Stimulated activated CD8-positive, alpha-beta memory T cell treated with anti-CD3 and anti-CD28 coated beads, Interleukin-15, amount 100 ng/mL, for 48 hours (primary cell): ENCODE measurements around the gene JAKMIP1.
A peak's percentile ranks its signal among the peaks of the same experiment; 100 is the strongest.
"Not testable (repeated sequence)": the region's sequence is repeated elsewhere in the genome, so short reads cannot be mapped to it uniquely, and the experiment has no call there.

Experiments used
- DNase-seq, 2 donors: peaks; one replicate each; pipeline ENCODE4 v3.0.0-alpha.2; 2020; ENCODE audit warnings: low read depth in 2 of 2

Gene JAKMIP1

GRCh38 chr4:6143603-6144181 lies 56.7 kb downstream of the JAKMIP1 start:
- DNase-seq = no peak

GRCh38 chr4:6142935-6143602 lies 57.3 kb downstream of the JAKMIP1 start:
- no peak for DNase-seq

GRCh38 chr4:6142511-6142910 lies 57.8 kb downstream of the JAKMIP1 start:
- no peak for DNase-seq

GRCh38 chr4:6141554-6141953 lies 58.8 kb downstream of the JAKMIP1 start:
- DNase-seq = no peak

GRCh38 chr4:6141021-6141420 lies 59.3 kb downstream of the JAKMIP1 start:
- DNase-seq = not testable (repeated sequence)

GRCh38 chr4:6137747-6138135 lies 62.6 kb downstream of the JAKMIP1 start:
- DNase-seq = no peak

DNA sequence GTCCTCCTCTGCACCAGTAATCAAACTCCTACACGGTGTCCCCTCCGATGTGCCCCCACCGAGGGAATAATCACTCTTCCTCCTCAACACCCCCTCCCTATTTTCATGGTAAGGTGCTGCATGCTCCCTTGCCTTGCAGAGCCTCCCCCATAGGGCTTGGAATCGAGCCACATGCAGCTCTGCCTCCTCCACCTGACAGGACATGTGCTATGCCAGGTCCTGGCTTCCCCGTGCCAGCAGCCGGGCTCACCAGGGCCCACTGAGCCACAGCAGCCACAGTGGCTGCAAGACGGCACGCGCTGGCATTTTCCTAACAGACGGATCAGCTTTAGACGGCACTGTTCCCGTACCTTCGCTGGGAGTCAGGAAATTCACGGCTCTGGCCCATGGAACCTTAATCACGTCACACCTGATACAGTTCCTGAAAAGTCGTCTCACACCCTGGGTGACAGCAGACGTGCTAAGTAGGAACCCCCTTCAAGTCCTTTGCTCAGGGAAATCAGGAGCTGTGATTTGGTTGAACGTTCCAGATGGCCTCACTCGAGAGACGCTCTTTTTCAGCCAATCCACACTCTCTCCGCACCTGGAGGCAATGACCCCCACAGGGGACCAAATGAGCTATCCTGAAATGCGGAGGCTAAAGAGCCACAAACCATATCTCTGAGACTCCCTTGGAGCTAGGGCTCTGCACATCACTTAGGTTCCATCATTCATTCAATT lies 63.2 kb downstream of the JAKMIP1 start:
- no peak for DNase-seq

DNA sequence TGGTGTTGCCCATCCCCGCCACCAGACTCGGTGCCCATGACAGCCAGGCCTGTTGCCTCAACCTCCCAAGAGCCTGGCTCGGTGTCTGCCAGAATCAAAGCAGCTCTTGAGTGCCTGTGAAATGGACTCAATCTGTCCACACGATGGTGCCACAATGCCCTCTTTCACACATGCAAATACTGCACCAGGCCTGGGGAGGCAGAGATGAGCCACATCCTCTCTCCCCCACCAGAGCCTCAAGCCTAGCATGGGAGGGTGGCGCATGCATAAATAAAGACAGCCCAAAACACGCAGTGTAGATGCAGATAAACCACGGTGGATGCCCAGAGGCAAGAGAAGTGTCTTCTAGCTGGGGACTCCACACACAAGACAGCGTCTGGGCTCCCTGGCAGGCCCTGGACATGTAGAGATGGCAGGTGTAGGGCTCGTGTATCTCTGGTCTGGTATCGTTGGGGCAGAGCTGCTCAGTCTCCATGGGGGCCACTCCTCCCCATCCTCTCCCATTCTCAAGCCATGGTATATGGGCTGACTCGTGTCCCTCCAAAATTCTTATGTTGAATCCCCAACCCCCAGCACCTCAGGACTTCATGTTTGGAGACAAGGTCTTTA lies 65.6 kb downstream of the JAKMIP1 start:
- DNase-seq = peak; percentile 9 to 19

DNA sequence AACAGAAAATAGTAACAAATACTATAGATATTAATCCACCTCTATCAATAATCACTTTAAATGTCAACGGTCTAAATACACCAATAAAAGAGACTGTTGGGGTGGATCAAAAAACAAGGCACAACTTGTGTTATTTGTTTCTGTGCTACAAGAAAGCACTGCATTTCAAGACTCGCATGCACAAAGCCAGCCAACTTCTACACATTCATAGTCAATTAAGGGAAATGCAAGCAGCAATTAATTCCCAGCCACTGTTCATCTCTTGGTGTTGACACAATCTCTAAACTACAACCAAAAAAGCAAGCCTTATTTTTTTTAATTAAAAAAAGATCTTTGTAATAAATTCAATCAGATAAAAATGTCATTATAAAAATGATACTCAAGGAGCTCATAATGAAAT lies 67.6 kb downstream of the JAKMIP1 start:
- DNase-seq = no peak

DNA sequence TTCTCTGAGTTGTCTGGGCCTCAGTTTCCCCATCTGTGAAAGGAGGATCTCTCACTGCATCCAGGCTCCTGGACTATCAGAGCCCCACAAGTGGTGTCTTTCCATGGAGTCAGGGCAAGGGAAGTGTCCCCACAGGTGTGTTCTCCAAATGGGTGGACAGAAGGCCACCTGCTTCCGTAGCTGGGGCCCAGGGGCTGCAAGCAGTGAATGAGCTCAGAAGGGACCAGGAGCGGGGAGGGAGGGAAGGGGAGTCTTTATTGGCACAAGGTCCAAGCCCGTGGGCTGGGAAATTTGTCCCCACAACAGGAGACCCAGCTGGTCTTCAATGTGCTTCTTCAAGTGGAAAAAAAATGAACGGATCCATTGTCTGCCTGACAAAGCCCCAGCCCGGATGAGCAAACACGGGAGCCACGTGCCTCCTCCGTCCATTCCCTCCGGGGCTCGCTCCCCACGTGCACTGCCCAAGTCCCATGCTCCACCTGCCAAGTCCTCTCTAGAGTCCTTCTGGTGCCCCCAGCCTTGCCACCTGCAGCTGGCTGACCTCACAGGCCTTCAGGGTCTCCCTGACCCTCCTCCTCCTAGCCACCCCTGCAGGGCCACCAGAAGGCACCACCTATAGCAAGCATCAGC lies 72.0 kb downstream of the JAKMIP1 start:
- DNase-seq = no peak

GRCh38 chr4:6126971-6127745 lies 73.2 kb downstream of the JAKMIP1 start:
- DNase-seq = no peak

- no peak for DNase-seq
These were observed 75.2 kb downstream of the JAKMIP1 start for GRCh38 chr4:6125103-6125651.

- DNase-seq = no peak
These were observed 75.8 kb downstream of the JAKMIP1 start for GRCh38 chr4:6124386-6125102.

DNA sequence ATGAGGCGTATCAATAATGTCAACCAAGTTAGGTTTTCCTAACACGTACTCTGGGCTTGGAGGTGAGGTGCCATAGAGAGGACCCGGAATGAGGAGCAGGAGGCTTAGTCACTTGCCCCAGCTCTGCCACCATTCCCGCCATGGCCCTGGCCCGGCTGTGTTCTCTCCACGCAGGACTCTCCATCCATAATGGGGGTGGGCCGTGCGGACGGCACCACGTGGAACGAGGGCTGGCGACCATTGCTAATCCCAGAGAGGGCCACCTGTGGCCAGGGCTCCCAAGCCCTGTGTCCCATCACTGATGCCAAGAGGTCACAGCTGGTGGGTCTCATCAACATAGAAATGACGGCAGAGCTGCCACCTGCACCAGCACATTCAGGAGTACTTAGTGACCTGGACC lies 76.4 kb downstream of the JAKMIP1 start:
- no peak for DNase-seq

DNA sequence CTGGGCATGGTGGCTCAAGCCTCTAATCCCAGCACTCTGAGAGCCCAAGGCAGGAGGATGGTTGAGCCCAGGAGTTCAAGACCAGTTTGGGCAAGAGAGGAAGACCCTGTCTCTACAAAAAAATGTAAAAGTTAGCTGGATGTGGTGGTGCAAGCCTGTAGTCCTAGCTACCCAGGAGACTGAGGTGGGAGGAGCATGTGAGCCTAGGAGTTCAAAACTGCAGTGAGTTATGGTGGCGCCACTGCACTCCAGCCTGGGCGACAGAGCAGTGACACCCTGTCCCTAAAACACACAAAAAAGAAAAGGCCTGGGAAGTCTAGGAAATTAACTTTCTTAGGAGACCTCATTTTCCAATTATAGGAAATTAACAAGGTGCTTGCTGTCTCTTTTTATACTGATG lies 76.8 kb downstream of the JAKMIP1 start:
- DNase-seq = no peak

GRCh38 chr4:6123116-6123515 lies 77.2 kb downstream of the JAKMIP1 start:
- DNase-seq = no peak

DNA sequence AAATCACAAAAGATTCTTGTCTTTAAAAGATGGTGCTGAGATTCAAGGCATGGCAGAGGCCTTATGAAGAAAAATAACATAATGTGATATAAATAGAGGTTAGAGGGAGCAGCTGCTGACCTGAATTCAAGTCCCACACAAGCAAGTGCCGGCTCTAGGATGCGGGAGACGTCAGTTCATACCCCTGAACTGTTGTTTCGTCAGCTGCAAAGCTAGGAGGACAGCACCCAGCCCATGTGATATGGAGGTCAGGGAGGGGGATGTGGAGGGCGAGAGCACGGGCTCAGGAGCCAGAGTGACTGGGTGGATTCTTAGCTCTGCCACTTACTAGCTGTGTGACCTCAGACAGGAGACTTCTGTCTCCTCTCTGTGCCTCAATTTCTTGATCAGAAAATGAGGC lies 77.9 kb downstream of the JAKMIP1 start:
- no peak for DNase-seq

- DNase-seq = no peak
These were observed 78.4 kb downstream of the JAKMIP1 start for GRCh38 chr4:6121941-6122340.

GRCh38 chr4:6121276-6121850 lies 79.0 kb downstream of the JAKMIP1 start:
- DNase-seq = no peak

DNA sequence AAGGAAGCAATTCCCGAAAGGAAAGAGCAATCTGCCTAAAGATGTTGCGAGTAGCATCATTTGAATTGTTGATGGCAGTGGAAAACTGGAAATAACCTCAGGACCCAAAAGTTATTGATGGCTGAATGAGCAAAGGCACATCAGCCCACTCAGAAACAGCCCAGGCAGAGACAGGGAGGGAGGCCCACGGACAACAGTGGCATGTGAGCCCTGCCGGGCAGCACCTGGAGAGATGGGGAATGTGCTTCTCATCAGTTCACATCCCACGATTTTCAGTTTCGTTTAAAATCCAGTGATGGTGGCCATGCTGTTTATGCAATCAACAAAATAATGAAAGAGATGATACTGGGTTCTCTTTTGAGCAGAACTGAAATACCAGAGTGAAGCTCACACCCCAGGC lies 80.0 kb downstream of the JAKMIP1 start:
- DNase-seq = no peak
